HepG2 (cell line): ENCODE data around the gene TMEM218. TPM values are rescaled to one million over a fixed set of nuclear protein-coding genes. Genes with fewer than 3 reads are reported as not detected.
A peak's percentile ranks its signal among the peaks of the same experiment; 100 is the strongest.

Experiments used
- GABPB1 ChIP-seq: IDR thresholded peaks from 2 replicates; pipeline ENCODE4 v1.6.1; 2016; ENCODE audit warnings: mild to moderate bottlenecking, missing genetic modification reagents, moderate library complexity, missing compliant biosample characterization
- HOXD1 ChIP-seq: sonication (generic); formaldehyde crosslinking; IDR thresholded peaks from 2 replicates; pipeline ENCODE4 v1.5.0; 2020; ENCODE audit warnings: missing genetic modification reagents
- KAT8 ChIP-seq: IDR thresholded peaks from 2 replicates; pipeline ENCODE4 v1.6.1; 2016; ENCODE audit warnings: missing genetic modification reagents, missing compliant biosample characterization
- NFKB2 ChIP-seq: sonication (generic); formaldehyde crosslinking; IDR thresholded peaks from 2 replicates; pipeline ENCODE4 v1.4.0; 2020; ENCODE audit warnings: missing genetic modification reagents, borderline replicate concordance
- NFYB ChIP-seq: sonication (generic); formaldehyde crosslinking; IDR thresholded peaks from 2 replicates; pipeline ENCODE4 v1.4.0; 2020; ENCODE audit warnings: missing genetic modification reagents
- NONO ChIP-seq, 2 experiments: fragments of 450-650 bp in 1 of 2; sonication (generic) in 1 of 2; formaldehyde crosslinking in 1 of 2; IDR thresholded peaks in 1 of 2; conservative IDR thresholded peaks in 1 of 2; 2 replicates each; pipeline versions ENCODE4 v1.6.1 to v1.8.0; 2017 to 2022; ENCODE audit warnings: mild to moderate bottlenecking in 1 of 2, missing genetic modification reagents in 1 of 2, moderate library complexity in 1 of 2
- RAD21 ChIP-seq: fragments of 450-650 bp; formaldehyde crosslinking; IDR thresholded peaks from 2 replicates; pipeline ENCODE4 v1.5.0; 2020; ENCODE audit warnings: mild to moderate bottlenecking
- SAFB2 ChIP-seq: sonication (generic); formaldehyde crosslinking; IDR thresholded peaks from 2 replicates; pipeline ENCODE4 v1.5.1; 2020; ENCODE audit warnings: missing genetic modification reagents, low read depth, mild to moderate bottlenecking, borderline replicate concordance
- SMC3 ChIP-seq: IDR thresholded peaks from 2 replicates; pipeline ENCODE4 v1.6.1; 2011; ENCODE audit warnings: low read length, improper control_type of control experiment
- TGIF2 ChIP-seq: IDR thresholded peaks from 2 replicates; pipeline ENCODE4 v1.6.1; 2016; ENCODE audit warnings: control low read depth, missing compliant biosample characterization
- ZNF253 ChIP-seq: sonication (generic); formaldehyde crosslinking; IDR thresholded peaks from 2 replicates; pipeline ENCODE4 v1.8.0; 2022; ENCODE audit warnings: mild to moderate bottlenecking, missing genetic modification reagents, borderline replicate concordance
- ZNF468 ChIP-seq: sonication (generic); formaldehyde crosslinking; IDR thresholded peaks from 2 replicates; pipeline ENCODE4 v1.8.0; 2022; ENCODE audit warnings: mild to moderate bottlenecking, moderate library complexity, missing genetic modification reagents
- polyA plus RNA-seq, 8 experiments: library from polyadenylated mRNA; depleted of rRNA in 3 of 8; stranded (reverse) in 7 of 8; unstranded in 1 of 8; fragments of >200 nt; fragmentation: Illumina TruSeq in 4 of 8; extraction: Trizol in 4 of 8; gene quantifications; 2 replicates each; pipeline versions ENCODE4 v1.2.1 to v1.2.3, GENCODE V29; 2011 to 2016; ENCODE audit warnings: low read depth in 4 of 8, missing spikeins in 1 of 8, mixed read lengths in 1 of 8; ENCODE audit not compliant: insufficient read depth in 1 of 8
- total RNA-seq, 5 experiments: library from RNA; depleted of rRNA; stranded (reverse); fragments of >200 nt; fragmentation: Illumina TruSeq; extraction: Trizol; gene quantifications; 2 replicates each; pipeline ENCODE4 v1.2.3, GENCODE V29; 2016; ENCODE audit warnings: low read depth in 1 of 5
- TF ChIP-seq, protein P1 (sequence below): sonication (generic); formaldehyde crosslinking; IDR thresholded peaks from 2 replicates; pipeline ENCODE4 v1.4.0; 2020; ENCODE audit warnings: missing genetic modification reagents
- TF ChIP-seq, protein P2 (sequence below): sonication (generic); formaldehyde crosslinking; IDR thresholded peaks from 2 replicates; pipeline ENCODE4 v1.5.1; 2020; ENCODE audit warnings: mild to moderate bottlenecking, missing genetic modification reagents, moderate library complexity
- TF ChIP-seq, protein P3 (sequence below): sonication (generic); formaldehyde crosslinking; IDR thresholded peaks from 2 replicates; pipeline ENCODE4 v1.4.0; 2020; ENCODE audit warnings: missing genetic modification reagents
- TF ChIP-seq, protein P4 (sequence below): sonication (generic); formaldehyde crosslinking; IDR thresholded peaks from 2 replicates; pipeline ENCODE4 v1.5.1; 2020; ENCODE audit warnings: missing genetic modification reagents, mild to moderate bottlenecking, borderline replicate concordance
- TF ChIP-seq, protein P5 (sequence below): sonication (generic); formaldehyde crosslinking; IDR thresholded peaks from 2 replicates; pipeline ENCODE4 v1.4.0; 2020; ENCODE audit warnings: missing genetic modification reagents, mild to moderate bottlenecking, borderline replicate concordance

Gene TMEM218
- total and polyA plus RNA-seq, 2 of the 13 experiments (the other 11 are each of a cell fraction or from before 2014, with no cell fraction given), result 11.8 to 14.0 TPM

DNA sequence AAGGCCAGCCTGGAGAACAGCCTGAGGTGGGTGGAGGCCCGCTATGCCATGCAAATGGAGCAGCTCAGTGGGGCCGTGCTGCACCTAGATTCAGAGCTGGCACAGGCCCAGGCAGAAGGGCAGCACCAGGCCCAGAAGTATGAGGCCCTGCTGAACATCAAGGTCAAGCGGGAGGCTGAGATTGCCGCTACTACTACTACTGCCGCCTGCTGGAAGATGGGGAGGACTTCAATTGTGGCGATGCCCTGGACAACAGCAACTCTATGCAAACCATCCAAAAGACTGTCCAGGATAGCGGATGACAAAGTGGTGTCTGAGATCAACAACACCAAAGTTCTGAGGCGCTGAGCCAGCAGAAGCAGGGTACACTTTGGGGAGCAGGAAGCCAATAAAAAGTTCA lies 3.1 kb upstream of the TMEM218 start (continued):
- peak; percentile 40; the same call in 1 of the 2 replicates for TF ChIP-seq NFKB2 (CRISPR knock-in tag)
- TF ChIP-seq ZNF468 (CRISPR knock-in tag), result no peak
- TF ChIP-seq HOXD1 (CRISPR knock-in tag), result no peak
- no peak for TF ChIP-seq SAFB2 (CRISPR knock-in tag)
- TF ChIP-seq, protein P1, sequence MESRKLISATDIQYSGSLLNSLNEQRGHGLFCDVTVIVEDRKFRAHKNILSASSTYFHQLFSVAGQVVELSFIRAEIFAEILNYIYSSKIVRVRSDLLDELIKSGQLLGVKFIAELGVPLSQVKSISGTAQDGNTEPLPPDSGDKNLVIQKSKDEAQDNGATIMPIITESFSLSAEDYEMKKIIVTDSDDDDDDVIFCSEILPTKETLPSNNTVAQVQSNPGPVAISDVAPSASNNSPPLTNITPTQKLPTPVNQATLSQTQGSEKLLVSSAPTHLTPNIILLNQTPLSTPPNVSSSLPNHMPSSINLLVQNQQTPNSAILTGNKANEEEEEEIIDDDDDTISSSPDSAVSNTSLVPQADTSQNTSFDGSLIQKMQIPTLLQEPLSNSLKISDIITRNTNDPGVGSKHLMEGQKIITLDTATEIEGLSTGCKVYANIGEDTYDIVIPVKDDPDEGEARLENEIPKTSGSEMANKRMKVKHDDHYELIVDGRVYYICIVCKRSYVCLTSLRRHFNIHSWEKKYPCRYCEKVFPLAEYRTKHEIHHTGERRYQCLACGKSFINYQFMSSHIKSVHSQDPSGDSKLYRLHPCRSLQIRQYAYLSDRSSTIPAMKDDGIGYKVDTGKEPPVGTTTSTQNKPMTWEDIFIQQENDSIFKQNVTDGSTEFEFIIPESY (CRISPR knock-in tag), result peak; percentile 54; the same call in 1 of the 2 replicates
- TF ChIP-seq, protein P2, sequence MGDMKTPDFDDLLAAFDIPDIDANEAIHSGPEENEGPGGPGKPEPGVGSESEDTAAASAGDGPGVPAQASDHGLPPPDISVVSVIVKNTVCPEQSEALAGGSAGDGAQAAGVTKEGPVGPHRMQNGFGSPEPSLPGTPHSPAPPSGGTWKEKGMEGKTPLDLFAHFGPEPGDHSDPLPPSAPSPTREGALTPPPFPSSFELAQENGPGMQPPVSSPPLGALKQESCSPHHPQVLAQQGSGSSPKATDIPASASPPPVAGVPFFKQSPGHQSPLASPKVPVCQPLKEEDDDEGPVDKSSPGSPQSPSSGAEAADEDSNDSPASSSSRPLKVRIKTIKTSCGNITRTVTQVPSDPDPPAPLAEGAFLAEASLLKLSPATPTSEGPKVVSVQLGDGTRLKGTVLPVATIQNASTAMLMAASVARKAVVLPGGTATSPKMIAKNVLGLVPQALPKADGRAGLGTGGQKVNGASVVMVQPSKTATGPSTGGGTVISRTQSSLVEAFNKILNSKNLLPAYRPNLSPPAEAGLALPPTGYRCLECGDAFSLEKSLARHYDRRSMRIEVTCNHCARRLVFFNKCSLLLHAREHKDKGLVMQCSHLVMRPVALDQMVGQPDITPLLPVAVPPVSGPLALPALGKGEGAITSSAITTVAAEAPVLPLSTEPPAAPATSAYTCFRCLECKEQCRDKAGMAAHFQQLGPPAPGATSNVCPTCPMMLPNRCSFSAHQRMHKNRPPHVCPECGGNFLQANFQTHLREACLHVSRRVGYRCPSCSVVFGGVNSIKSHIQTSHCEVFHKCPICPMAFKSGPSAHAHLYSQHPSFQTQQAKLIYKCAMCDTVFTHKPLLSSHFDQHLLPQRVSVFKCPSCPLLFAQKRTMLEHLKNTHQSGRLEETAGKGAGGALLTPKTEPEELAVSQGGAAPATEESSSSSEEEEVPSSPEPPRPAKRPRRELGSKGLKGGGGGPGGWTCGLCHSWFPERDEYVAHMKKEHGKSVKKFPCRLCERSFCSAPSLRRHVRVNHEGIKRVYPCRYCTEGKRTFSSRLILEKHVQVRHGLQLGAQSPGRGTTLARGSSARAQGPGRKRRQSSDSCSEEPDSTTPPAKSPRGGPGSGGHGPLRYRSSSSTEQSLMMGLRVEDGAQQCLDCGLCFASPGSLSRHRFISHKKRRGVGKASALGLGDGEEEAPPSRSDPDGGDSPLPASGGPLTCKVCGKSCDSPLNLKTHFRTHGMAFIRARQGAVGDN, result peak; percentile 24
- TF ChIP-seq KAT8 (CRISPR knock-in tag), result 0 out of 2 replicates have a peak, but pooled peaks have one; percentile 19
- no peak for TF ChIP-seq NONO (IDR thresholded peaks at IDR 0.05)
- TF ChIP-seq NONO (CRISPR knock-in tag; conservative IDR thresholded peaks at IDR 0.05), result no peak
- TF ChIP-seq NFYB (CRISPR knock-in tag), result no peak
- TF ChIP-seq SMC3, result peak; percentile 69; the same call in 1 of the 2 replicates
- TF ChIP-seq RAD21, result 0 out of 2 replicates have a peak, but pooled peaks have one; percentile 20
- TF ChIP-seq GABPB1 (CRISPR knock-in tag), result peak; percentile 21; the same call in 1 of the 2 replicates
- TF ChIP-seq ZNF253 (CRISPR knock-in tag), result no peak
- TF ChIP-seq, protein P3, sequence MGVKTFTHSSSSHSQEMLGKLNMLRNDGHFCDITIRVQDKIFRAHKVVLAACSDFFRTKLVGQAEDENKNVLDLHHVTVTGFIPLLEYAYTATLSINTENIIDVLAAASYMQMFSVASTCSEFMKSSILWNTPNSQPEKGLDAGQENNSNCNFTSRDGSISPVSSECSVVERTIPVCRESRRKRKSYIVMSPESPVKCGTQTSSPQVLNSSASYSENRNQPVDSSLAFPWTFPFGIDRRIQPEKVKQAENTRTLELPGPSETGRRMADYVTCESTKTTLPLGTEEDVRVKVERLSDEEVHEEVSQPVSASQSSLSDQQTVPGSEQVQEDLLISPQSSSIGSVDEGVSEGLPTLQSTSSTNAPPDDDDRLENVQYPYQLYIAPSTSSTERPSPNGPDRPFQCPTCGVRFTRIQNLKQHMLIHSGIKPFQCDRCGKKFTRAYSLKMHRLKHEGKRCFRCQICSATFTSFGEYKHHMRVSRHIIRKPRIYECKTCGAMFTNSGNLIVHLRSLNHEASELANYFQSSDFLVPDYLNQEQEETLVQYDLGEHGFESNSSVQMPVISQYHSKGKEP (CRISPR knock-in tag), result no peak
- TF ChIP-seq, protein P4, sequence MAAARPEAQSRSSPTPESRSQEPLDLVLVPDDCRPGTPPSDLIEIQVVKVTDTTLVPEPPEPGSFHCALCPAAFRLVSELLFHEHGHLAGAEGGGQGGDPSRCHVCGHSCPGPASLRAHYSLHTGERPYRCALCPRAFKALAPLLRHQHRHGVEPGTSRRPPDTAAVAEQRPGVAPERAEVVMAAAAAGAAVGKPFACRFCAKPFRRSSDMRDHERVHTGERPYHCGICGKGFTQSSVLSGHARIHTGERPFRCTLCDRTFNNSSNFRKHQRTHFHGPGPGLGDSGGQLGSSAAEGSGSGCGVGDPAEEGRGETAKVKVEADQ (CRISPR knock-in tag), result no peak
- TF ChIP-seq, protein P5, sequence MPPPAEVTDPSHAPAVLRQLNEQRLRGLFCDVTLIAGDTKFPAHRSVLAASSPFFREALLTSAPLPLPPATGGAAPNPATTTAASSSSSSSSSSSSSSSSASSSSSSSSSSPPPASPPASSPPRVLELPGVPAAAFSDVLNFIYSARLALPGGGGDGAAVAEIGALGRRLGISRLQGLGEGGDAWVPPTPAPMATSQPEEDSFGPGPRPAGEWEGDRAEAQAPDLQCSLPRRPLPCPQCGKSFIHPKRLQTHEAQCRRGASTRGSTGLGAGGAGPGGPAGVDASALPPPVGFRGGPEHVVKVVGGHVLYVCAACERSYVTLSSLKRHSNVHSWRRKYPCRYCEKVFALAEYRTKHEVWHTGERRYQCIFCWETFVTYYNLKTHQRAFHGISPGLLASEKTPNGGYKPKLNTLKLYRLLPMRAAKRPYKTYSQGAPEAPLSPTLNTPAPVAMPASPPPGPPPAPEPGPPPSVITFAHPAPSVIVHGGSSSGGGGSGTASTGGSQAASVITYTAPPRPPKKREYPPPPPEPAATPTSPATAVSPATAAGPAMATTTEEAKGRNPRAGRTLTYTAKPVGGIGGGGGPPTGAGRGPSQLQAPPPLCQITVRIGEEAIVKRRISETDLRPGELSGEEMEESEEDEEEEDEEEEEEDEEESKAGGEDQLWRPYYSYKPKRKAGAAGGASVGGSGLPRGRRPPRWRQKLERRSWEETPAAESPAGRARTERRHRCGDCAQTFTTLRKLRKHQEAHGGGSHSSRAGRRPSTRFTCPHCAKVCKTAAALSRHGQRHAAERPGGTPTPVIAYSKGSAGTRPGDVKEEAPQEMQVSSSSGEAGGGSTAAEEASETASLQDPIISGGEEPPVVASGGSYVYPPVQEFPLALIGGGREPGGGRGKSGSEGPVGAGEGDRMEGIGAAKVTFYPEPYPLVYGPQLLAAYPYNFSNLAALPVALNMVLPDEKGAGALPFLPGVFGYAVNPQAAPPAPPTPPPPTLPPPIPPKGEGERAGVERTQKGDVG, result no peak
- TF ChIP-seq TGIF2, result no peak
